Heart left ventricle (tissue), 16 donors: ENCODE results near the gene IL1RL2. TPM values are rescaled to one million over a fixed set of nuclear protein-coding genes. Genes with fewer than 3 reads are reported as not detected.

Source experiments
- ATAC-seq, 4 donors: fragments of 200-7000 bp; cut with Tn5 transposase; one replicate each; pipeline ENCODE4 v1.9.1; 2020 to 2022; ENCODE audit warnings: moderate library complexity in 4 of 4, mild to moderate bottlenecking in 3 of 4, moderate number of reproducible peaks in 1 of 4
- DNase-seq, 5 donors: peaks; one replicate each; pipeline ENCODE4 v3.0.0-alpha.2; 2020
- H3K27ac ChIP-seq, 12 donors: fragments of 200-600 bp; sonication (generic) in 4 of 12; one replicate each; pipeline versions ENCODE4 v1.5.0 to v1.8.0; 2016 to 2022; ENCODE audit warnings: mild to moderate bottlenecking in 2 of 12
- H3K27me3 ChIP-seq, 9 donors: fragments of 200-600 bp; sonication (generic) in 2 of 9; one replicate each; pipeline versions ENCODE4 v1.5.1 to v1.8.0; 2016 to 2022; ENCODE audit warnings: mild to moderate bottlenecking in 3 of 9
- H3K36me3 ChIP-seq, 9 donors: fragments of 200-600 bp; sonication (generic) in 2 of 9; one replicate each; pipeline versions ENCODE4 v1.5.0 to v1.8.0; 2018 to 2022; ENCODE audit warnings: mild to moderate bottlenecking in 2 of 9
- H3K4me1 ChIP-seq, 12 donors: fragments of 200-600 bp; sonication (generic) in 4 of 12; one replicate each; pipeline versions ENCODE4 v1.5.0 to v1.8.0; 2016 to 2022; ENCODE audit warnings: mild to moderate bottlenecking in 3 of 12
- H3K4me3 ChIP-seq, 12 donors: fragments of 200-600 bp; sonication (generic) in 4 of 12; one replicate each; pipeline versions ENCODE4 v1.5.0 to v1.8.0; 2017 to 2022; ENCODE audit warnings: mild to moderate bottlenecking in 9 of 12, moderate library complexity in 4 of 12
- H3K9me3 ChIP-seq, 12 donors: fragments of 200-600 bp; sonication (generic) in 4 of 12; one replicate each; pipeline versions ENCODE4 v1.5.0 to v1.8.0; 2016 to 2022; ENCODE audit warnings: mild to moderate bottlenecking in 1 of 12
- POLR2A ChIP-seq, 2 donors: fragments of 450-650 bp; IDR thresholded peaks; one replicate each; pipeline ENCODE4 v1.6.1; 2017; ENCODE audit warnings: antibody characterized with exemption in 2 of 2, mild to moderate bottlenecking in 2 of 2, moderate library complexity in 2 of 2
- WGBS, 4 donors: extraction: QIAGEN DNeasy Blood & Tissue Kit in 2 of 4; methylation state at CpG; one replicate each; pipeline versions ENCODE4 v1.1.5 to v1.1.7; 2013 to 2018; 5-methylcytosine and 5-hydroxymethylcytosine counted together
- intact Hi-C, 10 donors: fragments of 100-400 bp; cut with DNase I; formaldehyde crosslinking; loops; one replicate each; pipeline versions ENCODE4 v1.11.1 to v1.14.2; 2022
- polyA plus RNA-seq, 2 donors: library from polyadenylated mRNA; stranded (reverse); fragments of 200-250 nt; gene quantifications; one replicate each; pipeline ENCODE4 v1.2.3, GENCODE V29; 2013
- total RNA-seq, 9 donors: library from RNA; depleted of rRNA in 2 of 9; stranded (reverse); fragments of >200 nt in 2 of 9; fragmentation: NEBNext Ultra II Directional in 3 of 9; extraction: Animal tissue kit (Norgen Biotek cat#: 25700) in 3 of 9; gene quantifications; one replicate each; pipeline versions ENCODE4 v1.1.0 to v1.2.4, GENCODE V29; 2016 to 2023
- TF ChIP-seq, protein P1 (sequence below), 12 donors: fragments of 200-600 bp; sonication (generic) in 4 of 12; IDR thresholded peaks; one replicate each; pipeline versions ENCODE4 v1.5.0 to v1.8.0; 2018 to 2022; ENCODE audit warnings: antibody characterized with exemption in 12 of 12, mild to moderate bottlenecking in 5 of 12
- donor health status: ischemic (EF 13 %, LVEDD 7.1; RV severe dilation, severe dysfunction).
- donor health status: healthy with polysubstance abuse.
- donor health status: DM: no; HTN: yes; CAD: no.
- donor health status: DM: no; HTN: no; CAD: no.
- donor health status: ischemic (EF 25% LVEDD 6.9; RV normal size, moderate dysfunction).
- donor health status: ischemic (EF 25% LVEDD 5.7; RV mildly dilated, moderate dysfunction).
- donor health status: healthy.
- donor health status: DM: yes; HTN: yes; CAD: no.
- donor health status: ischemic (EF 35%, LVEDD 5.7; RV mildly dilated, moderate dysfunction).
- donor health status: nonischemic (EF 11% LVEDD 7.7; RV severe dilation, severe dysfunction).
- donor health status: DM: yes; HTN: yes; CAD: no.
- donor health status: PGD.
- donor health status: ischemic (EF 29% LVEDD 5.4; RV normal size, mild dysfunction).
- donor health status: nonischemic (EF 23%, LVEDD 6.1; RV moderate dilation, normal function).

IL1RL2 gene
- total and polyA plus RNA-seq, 11 donors = 0.22 to 0.75 (median 0.43) TPM; not detected in 5

DNA sequence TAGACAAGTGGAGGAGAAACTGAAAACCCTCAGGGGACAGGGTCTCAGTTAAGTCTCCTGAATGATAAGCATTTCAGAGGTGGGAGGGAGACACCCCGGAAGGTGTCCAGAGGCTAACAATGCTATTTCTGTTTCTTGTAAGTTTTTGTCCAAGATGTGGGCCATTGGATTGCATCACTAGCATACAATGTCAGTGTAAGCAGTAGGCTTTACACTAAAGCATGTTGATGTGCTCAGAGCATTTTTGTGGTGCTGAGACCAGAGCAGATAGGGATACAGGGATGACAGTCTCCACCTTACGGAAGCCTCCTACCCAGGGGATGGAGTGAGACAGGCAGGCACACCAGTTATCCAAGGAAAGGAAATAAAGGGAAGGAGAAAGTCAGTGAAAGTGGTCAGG is 46.4 kb upstream of the IL1RL2 start:
- ATAC-seq (no peak), DNase-seq (no peak)
- Histone ChIP-seq H3K27ac (peak overlapping the region in 5 of 12 donors; percentile 30 to 95 (median 95)), H3K36me3 (peaks cover 0 to 10% (median 0%) of the 10 kb centered on the region in 9 donors), H3K27me3 (no peaks in the 10 kb centered on the region), H3K4me3 (no peak overlapping the region), H3K4me1 (peaks cover 0 to 41% (median 14%) of the 10 kb centered on the region in 12 donors), H3K9me3 (peaks cover 0 to 9% (median 4%) of the 10 kb centered on the region in 12 donors)
- intact Hi-C loops = loop anchor here in 4 of 10 donors (5.0 kb wide), 4 partner anchors 58 to 118 kb away; no protein-coding TSS in a partner anchor
- WGBS, 4 donors = 91 to 100% (median 99%) methylated on average over 2 of the region's 2 CpGs
- no peak for TF ChIP-seq POLR2A (IDR thresholded peaks at IDR 0.05)
- TF ChIP-seq, protein P1, sequence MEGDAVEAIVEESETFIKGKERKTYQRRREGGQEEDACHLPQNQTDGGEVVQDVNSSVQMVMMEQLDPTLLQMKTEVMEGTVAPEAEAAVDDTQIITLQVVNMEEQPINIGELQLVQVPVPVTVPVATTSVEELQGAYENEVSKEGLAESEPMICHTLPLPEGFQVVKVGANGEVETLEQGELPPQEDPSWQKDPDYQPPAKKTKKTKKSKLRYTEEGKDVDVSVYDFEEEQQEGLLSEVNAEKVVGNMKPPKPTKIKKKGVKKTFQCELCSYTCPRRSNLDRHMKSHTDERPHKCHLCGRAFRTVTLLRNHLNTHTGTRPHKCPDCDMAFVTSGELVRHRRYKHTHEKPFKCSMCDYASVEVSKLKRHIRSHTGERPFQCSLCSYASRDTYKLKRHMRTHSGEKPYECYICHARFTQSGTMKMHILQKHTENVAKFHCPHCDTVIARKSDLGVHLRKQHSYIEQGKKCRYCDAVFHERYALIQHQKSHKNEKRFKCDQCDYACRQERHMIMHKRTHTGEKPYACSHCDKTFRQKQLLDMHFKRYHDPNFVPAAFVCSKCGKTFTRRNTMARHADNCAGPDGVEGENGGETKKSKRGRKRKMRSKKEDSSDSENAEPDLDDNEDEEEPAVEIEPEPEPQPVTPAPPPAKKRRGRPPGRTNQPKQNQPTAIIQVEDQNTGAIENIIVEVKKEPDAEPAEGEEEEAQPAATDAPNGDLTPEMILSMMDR (IDR thresholded peaks at IDR 0.05) = no peak

DNA sequence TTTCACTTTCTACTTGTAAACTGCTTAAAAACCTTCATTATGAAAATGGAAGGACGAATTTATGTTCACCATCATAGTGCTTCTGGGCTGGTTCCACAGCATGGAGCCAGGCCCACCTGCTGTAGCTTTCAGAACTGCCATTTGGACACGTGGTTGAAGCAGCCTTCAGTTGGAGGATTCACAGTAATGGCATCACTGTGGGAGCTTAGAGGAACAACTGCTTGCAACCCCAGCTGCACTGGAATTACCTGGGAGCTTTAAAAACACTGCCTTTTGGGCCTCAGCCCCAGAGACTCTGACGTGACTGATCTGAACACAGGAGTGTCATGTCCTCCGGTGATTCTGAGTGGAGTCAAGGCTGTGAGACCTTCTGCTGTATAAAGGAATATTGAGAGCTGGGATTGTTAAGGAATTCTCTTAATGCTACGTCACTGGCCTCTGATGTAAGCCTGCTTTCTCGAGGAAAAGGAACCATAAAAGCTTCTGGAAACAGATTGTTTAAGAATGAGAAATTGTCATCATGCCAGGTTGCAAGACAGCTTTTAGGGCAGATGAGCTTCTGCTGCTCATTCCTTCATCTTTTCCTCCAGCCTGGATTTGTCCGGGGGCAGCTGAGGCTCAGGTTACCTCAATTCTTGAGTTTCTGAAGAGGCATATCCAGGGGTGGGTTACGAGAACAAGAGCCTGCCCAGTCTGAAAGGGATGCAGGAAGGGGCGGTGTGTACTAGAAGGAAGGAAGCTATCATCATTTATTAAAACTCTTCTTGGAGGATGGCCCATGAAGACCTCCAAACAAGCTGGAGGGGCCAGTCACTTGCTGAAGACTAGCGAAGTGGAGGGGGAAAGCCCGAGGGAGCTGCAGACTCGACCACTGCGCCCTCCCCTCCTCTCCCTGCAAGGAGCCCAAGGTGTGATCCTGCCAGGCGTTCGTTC is 45.5 kb upstream of the IL1RL2 start:
- peak in 2 of 4 donors; percentile 26 to 61 for ATAC-seq
- Histone ChIP-seq H3K9me3 (peaks cover 0 to 18% (median 13%) of the 10 kb centered on the region in 12 donors), H3K27ac (peak overlapping the region; percentile 82 to 96 (median 92)), H3K4me3 (peak overlapping the region in 11 of 12 donors; percentile 55 to 90 (median 76)), H3K36me3 (peaks cover 0 to 16% (median 0%) of the 10 kb centered on the region in 9 donors), H3K4me1 (peaks cover 0 to 41% (median 14%) of the 10 kb centered on the region in 12 donors), H3K27me3 (no peaks in the 10 kb centered on the region)
- intact Hi-C loops = loop anchor here in 4 of 10 donors (5.0 kb wide), 4 partner anchors 59 to 119 kb away; no protein-coding TSS in a partner anchor
- no peak for TF ChIP-seq POLR2A (IDR thresholded peaks at IDR 0.05)
- TF ChIP-seq, protein P1 (IDR thresholded peaks at IDR 0.05) = no peak
- WGBS, 4 donors = 54 to 64% (median 58%) methylated on average over 15 of the region's 15 CpGs
- DNase-seq = peak in 1 of 5 donors; percentile 36

DNA sequence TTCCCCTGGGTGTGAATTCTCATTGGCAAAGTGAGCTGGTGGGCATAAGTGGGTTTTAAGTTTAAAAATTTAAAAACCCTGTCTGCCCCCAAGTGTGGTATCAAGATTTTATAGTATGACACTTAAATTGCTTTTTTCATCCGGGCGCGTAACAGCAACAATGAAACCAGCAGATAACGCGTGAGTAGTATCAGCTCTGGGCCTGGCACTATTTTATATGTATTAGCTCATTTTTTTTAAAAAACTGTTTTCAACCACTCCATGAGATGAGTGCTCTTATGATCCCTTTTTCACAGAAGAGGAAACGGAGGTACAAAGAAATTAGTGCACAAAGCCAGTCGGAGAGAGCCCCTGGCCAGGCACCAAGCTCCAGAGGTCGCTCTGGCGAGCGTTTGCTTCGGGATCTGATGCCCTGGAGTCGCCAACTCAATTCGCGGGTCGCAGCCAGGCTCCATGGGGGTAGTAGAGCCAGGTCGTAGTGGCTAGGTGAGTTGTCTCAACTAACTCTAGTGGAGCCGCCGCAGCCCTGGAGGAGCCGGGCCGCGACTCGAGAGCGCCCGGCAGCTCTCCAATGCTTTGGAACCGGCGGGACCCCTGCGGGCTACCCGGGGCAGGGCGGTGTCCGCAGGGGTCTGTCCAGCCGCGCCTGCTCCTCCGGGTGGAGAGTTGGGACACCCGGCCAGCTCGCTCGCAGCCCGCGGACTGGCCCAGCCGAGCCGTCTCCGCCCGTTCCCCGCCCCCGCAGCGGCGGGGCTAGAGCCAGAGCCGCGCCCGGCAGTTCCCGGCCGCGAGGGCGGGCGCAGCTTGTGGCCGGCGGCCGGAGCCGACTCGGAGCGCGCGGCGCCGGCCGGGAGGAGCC is 44.6 kb upstream of the IL1RL2 start, which contains the start of gene IL1R1:
IL1R1 (plus strand) TSS at position 777 of the 859 bp plus-strand sequence. CDS start 14,979 bp downstream, outside the sequence.
- Histone ChIP-seq H3K9me3 (peaks cover 0 to 27% (median 17%) of the 10 kb centered on the region in 12 donors), H3K36me3 (peaks cover 0 to 16% (median 0%) of the 10 kb centered on the region in 9 donors), H3K4me3 (peak within 1 kb of the TSS; percentile 52 to 90 (median 76)), H3K27ac (peak within 1 kb of the TSS; percentile 82 to 96 (median 92)), H3K4me1 (peaks cover 0 to 41% (median 14%) of the 10 kb centered on the region in 12 donors), H3K27me3 (no peaks in the 10 kb centered on the region)
- peak in 1 of 2 donors; percentile 78 for TF ChIP-seq POLR2A (IDR thresholded peaks at IDR 0.05)
- TF ChIP-seq, protein P1 (IDR thresholded peaks at IDR 0.05) = peak in 3 of 12 donors; percentile 2 to 22 (median 11)
- intact Hi-C loops = loop anchor here in 4 of 10 donors (5.0 kb wide), 4 partner anchors 60 to 120 kb away; no protein-coding TSS in a partner anchor
- DNase-seq (peak; percentile 87 to 92 (median 89)), ATAC-seq (peak; percentile 80 to 96 (median 92))
- WGBS, 4 donors = 5 to 24% (median 7%) methylated on average over 12 to 65 of the region's 65 CpGs
